Hepatocyte (in vitro differentiated cells): ENCODE results near the gene UBE2QL1. TPM values are rescaled to one million over a fixed set of nuclear protein-coding genes. Genes with fewer than 3 reads are reported as not detected.

Experiments used
- DNase-seq: peaks from one replicate; pipeline ENCODE4 v3.0.0-alpha.2; 2016; ENCODE audit warnings: low spot score
- H2AFZ ChIP-seq: fragments of 200-600 bp; sonication (generic); 2 replicates; pipeline ENCODE4 v1.6.0; 2016; ENCODE audit warnings: antibody characterized with exemption, mild to moderate bottlenecking
- H3K27ac ChIP-seq: fragments of 200-600 bp; sonication (generic); 2 replicates; pipeline ENCODE4 v1.5.1; 2016; ENCODE audit warnings: mild to moderate bottlenecking
- H3K27me3 ChIP-seq: fragments of 200-600 bp; sonication (generic); 2 replicates; pipeline ENCODE4 v1.6.1; 2016
- H3K36me3 ChIP-seq: fragments of 200-600 bp; sonication (generic); replicated peaks from 2 replicates; pipeline ENCODE4 v1.5.1; 2016; ENCODE audit warnings: low read depth; ENCODE audit not compliant: insufficient read depth
- H3K4me1 ChIP-seq: fragments of 200-600 bp; sonication (generic); 2 replicates; pipeline ENCODE4 v1.5.1; 2016; ENCODE audit warnings: mild to moderate bottlenecking, moderate library complexity; ENCODE audit not compliant: insufficient read depth
- H3K4me2 ChIP-seq: fragments of 200-600 bp; sonication (generic); 2 replicates; pipeline ENCODE4 v1.6.0; 2016
- H3K4me3 ChIP-seq: fragments of 200-600 bp; sonication (generic); 2 replicates; pipeline ENCODE4 v1.5.1; 2016; ENCODE audit warnings: mild to moderate bottlenecking
- H3K79me2 ChIP-seq: fragments of 200-600 bp; sonication (generic); 2 replicates; pipeline ENCODE4 v1.6.0; 2017; ENCODE audit warnings: mild to moderate bottlenecking
- H3K9me2 ChIP-seq: fragments of 200-600 bp; sonication (generic); replicated peaks from 2 replicates; pipeline ENCODE4 v1.6.0; 2017; ENCODE audit warnings: mild to moderate bottlenecking; ENCODE audit not compliant: insufficient read depth
- H3K9me3 ChIP-seq: fragments of 200-600 bp; sonication (generic); 2 replicates; pipeline ENCODE4 v1.5.1; 2016; ENCODE audit warnings: low read depth, mild to moderate bottlenecking
- H4K20me1 ChIP-seq: fragments of 200-600 bp; sonication (generic); 2 replicates; pipeline ENCODE4 v1.6.0; 2016; ENCODE audit warnings: mild to moderate bottlenecking; ENCODE audit not compliant: insufficient read depth, poor library complexity, severe bottlenecking
- CTCF ChIP-seq: fragments of 200-600 bp; sonication (generic); IDR thresholded peaks from 2 replicates; pipeline ENCODE4 v1.5.1; 2016; ENCODE audit warnings: antibody characterized with exemption, mild to moderate bottlenecking; ENCODE audit not compliant: poor library complexity
- EZH2 ChIP-seq: fragments of 200-600 bp; sonication (generic); IDR thresholded peaks from 2 replicates; pipeline ENCODE4 v1.6.1; 2016; ENCODE audit warnings: antibody characterized with exemption, mild to moderate bottlenecking, borderline replicate concordance
- EZH2phosphoT487 ChIP-seq: fragments of 200-600 bp; sonication (generic); IDR thresholded peaks from one replicate; pipeline ENCODE4 v1.6.1; 2018; ENCODE audit warnings: antibody characterized with exemption, mild to moderate bottlenecking, low read depth, moderate library complexity; ENCODE audit not compliant: unreplicated experiment, severe bottlenecking
- WGBS: methylation state at CpG from one replicate; pipeline ENCODE4 v1.1.6; 2016; ENCODE audit warnings: low lambda C conversion rate; ENCODE audit errors: missing lambda C conversion rate; 5-methylcytosine and 5-hydroxymethylcytosine counted together
- polyA plus RNA-seq: library from polyadenylated mRNA; unstranded; fragments of >200 nt; fragmentation: Nextera tagmentation; extraction: Ambion mirVana; gene quantifications from 2 replicates; pipeline ENCODE4 v1.2.1, GENCODE V29; 2016
- total RNA-seq: library from RNA; depleted of rRNA; stranded (reverse); fragments of >200 nt; gene quantifications from 2 replicates; pipeline ENCODE4 v1.2.3, GENCODE V29; 2014

Gene UBE2QL1
- total and polyA plus RNA-seq, 2 experiments from 2014 or later, result 0.17 TPM; not detected in 1

GRCh38 chr5:6402939-6403338 is 45.7 kb upstream of the UBE2QL1 start:
- no peak for DNase-seq
- 39% methylated on average over 6 of the region's 6 CpGs for WGBS
- H3K36me3 ChIP-seq, result no peaks in the 10 kb centered on the region
- H3K4me3 ChIP-seq, result no peak overlapping the region
- H3K27me3 ChIP-seq, result no peaks in the 10 kb centered on the region
- H3K79me2 ChIP-seq, result no peaks in the 10 kb centered on the region
- no peak overlapping the region for H3K27ac ChIP-seq
- no peaks in the 10 kb centered on the region for H3K9me2 ChIP-seq
- no peak overlapping the region for H2AFZ ChIP-seq
- H3K9me3 ChIP-seq, result no peaks in the 10 kb centered on the region
- no peaks in the 10 kb centered on the region for H4K20me1 ChIP-seq
- no peak for TF ChIP-seq EZH2phosphoT487
- no peak for TF ChIP-seq CTCF
- no peak for TF ChIP-seq EZH2
- H3K4me2 ChIP-seq, result no peak overlapping the region
- H3K4me1 ChIP-seq, result no peaks in the 10 kb centered on the region

GRCh38 chr5:6403416-6403815 is 45.2 kb upstream of the UBE2QL1 start:
- Histone ChIP-seq H3K9me3 (no peaks in the 10 kb centered on the region), H3K36me3 (no peaks in the 10 kb centered on the region), H3K4me1 (no peaks in the 10 kb centered on the region), H3K4me2 (no peak overlapping the region), H2AFZ (no peak overlapping the region), H4K20me1 (no peaks in the 10 kb centered on the region), H3K27ac (no peak overlapping the region), H3K27me3 (no peaks in the 10 kb centered on the region), H3K79me2 (no peaks in the 10 kb centered on the region), H3K4me3 (no peak overlapping the region), H3K9me2 (no peaks in the 10 kb centered on the region)
- TF ChIP-seq EZH2 (no peak), CTCF (no peak), EZH2phosphoT487 (no peak)
- DNase-seq, result no peak
- WGBS, result 83% methylated on average over 4 of the region's 4 CpGs

- Histone ChIP-seq H2AFZ (no peak overlapping the region), H3K9me2 (no peaks in the 10 kb centered on the region), H4K20me1 (no peaks in the 10 kb centered on the region), H3K27me3 (no peaks in the 10 kb centered on the region), H3K4me2 (no peak overlapping the region), H3K4me3 (no peak overlapping the region), H3K79me2 (no peaks in the 10 kb centered on the region), H3K36me3 (no peaks in the 10 kb centered on the region), H3K9me3 (no peaks in the 10 kb centered on the region), H3K27ac (no peak overlapping the region), H3K4me1 (no peaks in the 10 kb centered on the region)
- no peak for DNase-seq
- TF ChIP-seq EZH2 (no peak), CTCF (no peak), EZH2phosphoT487 (no peak)
- 80% methylated on average over 4 of the region's 4 CpGs for WGBS
These were observed 44.5 kb upstream of the UBE2QL1 start for GRCh38 chr5:6404129-6404528.

GRCh38 chr5:6405591-6405990 is 43.1 kb upstream of the UBE2QL1 start:
- Histone ChIP-seq H3K9me3 (no peaks in the 10 kb centered on the region), H3K4me3 (no peak overlapping the region), H4K20me1 (no peaks in the 10 kb centered on the region), H3K27me3 (no peaks in the 10 kb centered on the region), H3K9me2 (no peaks in the 10 kb centered on the region), H3K27ac (no peak overlapping the region), H3K79me2 (no peaks in the 10 kb centered on the region), H2AFZ (no peak overlapping the region), H3K4me2 (no peak overlapping the region), H3K4me1 (no peaks in the 10 kb centered on the region), H3K36me3 (no peaks in the 10 kb centered on the region)
- 78% methylated on average over 4 of the region's 4 CpGs for WGBS
- DNase-seq, result no peak
- TF ChIP-seq CTCF (no peak), EZH2 (no peak), EZH2phosphoT487 (no peak)
